ENCODE measurements around the gene GAPDH.
"Not testable (repeated sequence)": the region's sequence is repeated elsewhere in the genome, so short reads cannot be mapped to it uniquely, and the experiment has no call there.

Gene GAPDH

DNA sequence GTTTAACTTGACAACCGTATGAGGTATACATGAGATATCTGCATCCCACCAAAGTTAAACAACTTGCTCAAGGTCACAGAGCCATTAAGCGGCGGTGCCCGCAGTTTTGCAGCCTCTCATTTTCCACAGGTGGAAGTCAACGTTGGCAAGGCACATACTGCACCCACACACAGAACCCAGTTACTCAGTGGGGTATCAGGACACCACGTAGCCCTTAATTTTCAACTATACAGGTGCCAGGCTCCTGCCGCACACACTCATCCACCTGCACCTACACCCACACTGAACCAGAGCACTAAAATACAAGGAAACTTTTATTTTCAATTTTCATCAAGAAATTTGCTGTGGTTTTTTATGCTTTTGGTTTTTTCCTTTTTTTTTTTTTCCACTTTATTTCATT, 35.5 kb downstream of the GAPDH start:
- DNase-seq = no peak

DNA sequence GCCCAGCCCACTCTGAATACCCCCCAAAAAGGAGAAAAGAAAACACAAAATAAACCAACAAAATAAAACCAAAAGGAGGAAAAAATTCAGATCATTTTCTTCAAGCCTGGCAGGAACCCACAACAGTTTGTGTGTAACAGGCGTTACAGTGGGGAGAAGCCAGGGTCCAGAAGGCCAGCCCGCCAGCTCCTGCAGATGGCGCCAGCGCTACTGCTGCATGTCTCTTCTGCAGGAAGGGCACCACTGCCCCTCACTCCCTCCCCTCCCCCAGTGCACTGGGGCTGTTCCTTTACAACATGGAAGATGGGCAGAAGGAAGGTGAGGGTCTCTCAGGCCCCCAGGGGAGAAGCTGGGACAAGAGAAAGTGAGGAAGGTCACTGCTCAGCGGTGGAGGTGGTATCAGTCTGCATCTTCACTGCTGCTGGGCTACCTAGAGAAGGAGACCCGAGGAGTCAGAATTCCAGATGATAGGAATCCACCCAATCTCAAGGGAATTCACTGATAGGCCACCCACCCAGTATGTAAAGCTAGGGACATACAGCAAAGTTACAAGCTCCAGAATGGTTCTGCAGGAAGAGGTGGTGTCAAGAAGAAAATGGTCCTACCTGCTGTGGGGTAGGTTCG, 36.1 kb downstream of the GAPDH start:
- peak; percentile 67 for DNase-seq

DNA sequence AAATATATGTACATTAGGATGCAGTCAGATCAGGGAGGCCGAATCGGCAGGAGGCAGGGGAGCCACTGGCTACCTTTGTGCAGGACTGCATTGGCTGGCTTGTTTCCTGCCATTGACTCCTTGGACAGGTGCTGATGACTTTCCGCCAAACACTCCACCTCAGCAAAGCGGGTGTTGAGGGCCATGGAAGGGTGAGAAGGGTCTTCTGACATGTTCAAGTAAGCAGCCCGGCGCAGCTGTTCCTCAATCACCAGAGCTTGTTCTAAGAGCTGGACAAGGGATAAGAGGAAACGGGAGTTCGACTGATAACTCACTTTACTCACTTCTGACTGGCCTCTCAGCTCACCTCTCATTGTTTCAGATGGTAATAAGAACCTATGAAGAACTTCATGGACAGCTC, 38.7 kb downstream of the GAPDH start:
- no peak for DNase-seq

DNA sequence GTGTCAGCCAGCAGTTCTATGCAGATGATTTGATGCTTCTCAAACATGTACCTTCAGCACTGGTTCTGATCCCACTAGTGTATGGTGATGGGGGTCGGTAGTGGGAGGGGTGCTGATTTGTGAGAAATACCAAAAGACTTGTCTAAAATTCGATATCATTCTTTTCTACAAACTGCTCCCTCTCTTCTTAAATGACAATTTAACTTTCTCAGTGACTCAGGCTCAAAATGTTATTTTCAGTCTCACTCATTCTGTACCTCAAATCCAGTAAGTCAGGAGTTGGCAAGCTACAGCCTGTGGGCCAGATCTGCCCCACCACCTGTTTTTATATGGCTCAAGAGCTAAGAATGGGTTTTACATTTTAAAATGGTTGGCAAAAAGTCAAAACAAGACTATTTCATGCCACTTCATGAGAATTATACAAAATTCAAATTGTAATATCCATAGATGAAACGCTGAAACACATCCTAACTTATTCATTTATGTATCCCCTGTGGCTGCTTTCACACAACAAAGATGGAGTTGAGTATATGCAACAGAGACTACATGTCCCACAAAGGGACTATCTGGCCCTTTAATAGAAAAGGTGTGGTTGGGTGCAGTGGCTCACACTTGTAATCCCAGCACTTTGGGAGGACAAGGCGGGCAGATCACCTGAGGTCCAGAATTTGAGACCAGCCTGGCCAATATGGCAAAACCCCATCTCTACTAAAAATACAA, 40.4 kb downstream of the GAPDH start:
- DNase-seq = peak; percentile 82

DNA sequence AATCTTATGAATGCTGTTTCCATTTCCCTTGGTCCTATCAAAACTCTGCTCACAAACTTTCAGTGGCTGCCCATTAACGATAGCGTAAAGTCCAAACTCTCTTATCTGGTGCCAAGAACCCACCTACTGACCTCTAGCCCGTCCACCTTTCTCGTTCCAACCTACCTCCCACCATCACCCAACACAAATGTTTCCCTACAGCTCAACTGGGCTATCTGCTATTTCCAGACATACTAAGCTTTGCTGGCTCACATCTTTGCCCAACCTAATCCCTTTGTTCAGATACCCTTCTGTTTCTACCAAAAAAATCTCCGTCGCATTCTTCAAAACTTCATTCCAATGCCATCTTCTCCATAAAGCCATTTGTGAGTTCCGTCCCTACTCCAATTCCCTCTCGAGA, 41.3 kb downstream of the GAPDH start:
- no peak for DNase-seq

DNA sequence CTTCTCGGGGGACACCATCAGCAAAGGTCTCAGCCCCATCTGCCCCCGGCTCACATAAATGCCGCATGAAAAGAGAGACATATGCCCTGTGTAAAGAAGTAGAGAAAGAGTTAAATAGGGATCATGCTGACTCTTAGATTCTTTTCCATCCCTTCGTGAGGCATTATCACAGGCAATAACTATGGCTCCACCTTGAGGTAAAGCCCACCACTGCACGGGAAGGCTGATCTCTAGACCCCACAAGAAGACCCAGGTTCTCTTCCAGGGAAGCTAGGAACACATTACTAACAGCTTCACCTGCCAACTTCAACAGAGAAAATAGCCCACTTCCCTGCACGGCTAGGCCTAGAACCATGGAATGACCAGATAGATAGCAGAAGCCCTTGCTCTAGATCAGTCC, 47.9 kb downstream of the GAPDH start:
- no peak for DNase-seq

DNA sequence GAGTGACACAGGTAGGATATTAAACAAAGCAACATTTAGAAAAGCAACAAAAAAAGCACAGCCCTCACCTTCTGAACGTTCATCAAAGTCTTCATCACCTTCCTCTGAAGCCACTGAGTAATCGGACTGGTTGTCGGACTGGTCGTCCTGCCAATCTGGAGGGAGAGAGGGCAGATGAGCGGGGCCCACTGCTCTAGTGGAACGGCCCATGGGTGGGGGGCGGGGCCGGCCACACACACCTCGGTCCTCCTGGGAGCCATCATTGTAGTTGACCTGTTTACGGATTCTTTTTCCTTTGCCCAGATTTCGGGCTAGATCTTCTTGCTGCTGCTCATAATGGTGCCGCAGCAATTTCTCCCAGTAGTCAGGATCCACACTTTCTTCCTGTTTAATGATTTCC, 48.6 kb downstream of the GAPDH start:
- DNase-seq = no peak

DNA sequence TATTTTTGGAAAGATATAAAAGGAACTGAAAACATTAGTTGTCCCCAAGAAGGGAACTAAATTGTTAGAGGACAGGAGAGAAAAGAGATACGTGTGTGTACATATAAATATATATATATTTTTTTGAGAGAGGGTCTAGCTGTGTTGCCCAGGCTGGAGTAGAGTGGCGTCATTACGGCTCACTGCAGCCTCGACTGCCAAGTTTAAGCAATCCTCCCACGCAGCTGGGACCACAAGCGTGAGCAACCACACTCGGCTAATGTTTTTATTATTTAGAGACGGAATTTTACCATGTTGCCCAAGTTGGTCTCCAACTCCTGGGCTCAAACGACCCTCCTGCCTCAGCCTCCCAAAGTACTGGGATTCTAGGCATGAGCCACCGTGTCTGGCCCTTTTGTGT, 50.0 kb downstream of the GAPDH start:
- no peak for DNase-seq

DNA sequence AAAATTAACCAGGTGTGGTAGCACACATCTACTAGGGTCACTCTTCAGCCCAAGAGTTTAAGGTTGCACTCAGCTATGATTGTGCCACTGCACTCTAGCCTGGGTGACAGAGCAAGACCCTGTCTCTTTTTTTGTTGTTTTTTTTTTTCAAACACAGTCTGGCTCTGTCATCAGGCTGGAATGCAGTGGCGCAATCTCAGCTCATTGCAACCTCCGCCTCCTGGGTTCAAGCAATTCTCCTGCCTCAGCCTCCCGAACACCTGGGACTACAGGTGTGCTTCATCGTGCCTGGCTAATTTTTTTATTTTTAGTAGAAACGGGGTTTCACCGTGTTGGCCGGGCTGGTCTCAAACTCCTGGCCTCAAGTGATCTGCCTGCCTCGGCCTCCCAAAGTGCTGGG, 52.3 kb downstream of the GAPDH start:
- not testable (repeated sequence) for DNase-seq

Measured in activated CD4-positive, alpha-beta T cell treated with anti-CD3 and anti-CD28 coated beads, Interleukin-10, Interleukin-2, amounts not matched to agents 100 ng/mL and 50 ng/mL, durations not matched to agents 16 hours and 8 hours (primary cell).